NCI-H2196 (cell line): ENCODE measurements around the gene UBAP2.
A peak's percentile ranks its signal among the peaks of the same experiment; 100 is the strongest.

Experiments
- DNase-seq: peaks from one replicate; lab custom pipeline; 2025; ENCODE audit not compliant: unreplicated experiment; lab: John Stamatoyannopoulos, UW

The UBAP2 gene, protein sequence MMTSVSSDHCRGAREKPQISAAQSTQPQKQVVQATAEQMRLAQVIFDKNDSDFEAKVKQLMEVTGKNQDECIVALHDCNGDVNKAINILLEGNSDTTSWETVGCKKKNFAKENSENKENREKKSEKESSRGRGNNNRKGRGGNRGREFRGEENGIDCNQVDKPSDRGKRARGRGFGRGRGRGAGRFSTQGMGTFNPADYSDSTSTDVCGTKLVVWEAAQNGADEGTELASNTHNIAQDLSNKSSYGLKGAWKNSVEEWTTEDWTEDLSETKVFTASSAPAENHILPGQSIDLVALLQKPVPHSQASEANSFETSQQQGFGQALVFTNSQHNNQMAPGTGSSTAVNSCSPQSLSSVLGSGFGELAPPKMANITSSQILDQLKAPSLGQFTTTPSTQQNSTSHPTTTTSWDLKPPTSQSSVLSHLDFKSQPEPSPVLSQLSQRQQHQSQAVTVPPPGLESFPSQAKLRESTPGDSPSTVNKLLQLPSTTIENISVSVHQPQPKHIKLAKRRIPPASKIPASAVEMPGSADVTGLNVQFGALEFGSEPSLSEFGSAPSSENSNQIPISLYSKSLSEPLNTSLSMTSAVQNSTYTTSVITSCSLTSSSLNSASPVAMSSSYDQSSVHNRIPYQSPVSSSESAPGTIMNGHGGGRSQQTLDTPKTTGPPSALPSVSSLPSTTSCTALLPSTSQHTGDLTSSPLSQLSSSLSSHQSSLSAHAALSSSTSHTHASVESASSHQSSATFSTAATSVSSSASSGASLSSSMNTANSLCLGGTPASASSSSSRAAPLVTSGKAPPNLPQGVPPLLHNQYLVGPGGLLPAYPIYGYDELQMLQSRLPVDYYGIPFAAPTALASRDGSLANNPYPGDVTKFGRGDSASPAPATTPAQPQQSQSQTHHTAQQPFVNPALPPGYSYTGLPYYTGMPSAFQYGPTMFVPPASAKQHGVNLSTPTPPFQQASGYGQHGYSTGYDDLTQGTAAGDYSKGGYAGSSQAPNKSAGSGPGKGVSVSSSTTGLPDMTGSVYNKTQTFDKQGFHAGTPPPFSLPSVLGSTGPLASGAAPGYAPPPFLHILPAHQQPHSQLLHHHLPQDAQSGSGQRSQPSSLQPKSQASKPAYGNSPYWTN

DNA sequence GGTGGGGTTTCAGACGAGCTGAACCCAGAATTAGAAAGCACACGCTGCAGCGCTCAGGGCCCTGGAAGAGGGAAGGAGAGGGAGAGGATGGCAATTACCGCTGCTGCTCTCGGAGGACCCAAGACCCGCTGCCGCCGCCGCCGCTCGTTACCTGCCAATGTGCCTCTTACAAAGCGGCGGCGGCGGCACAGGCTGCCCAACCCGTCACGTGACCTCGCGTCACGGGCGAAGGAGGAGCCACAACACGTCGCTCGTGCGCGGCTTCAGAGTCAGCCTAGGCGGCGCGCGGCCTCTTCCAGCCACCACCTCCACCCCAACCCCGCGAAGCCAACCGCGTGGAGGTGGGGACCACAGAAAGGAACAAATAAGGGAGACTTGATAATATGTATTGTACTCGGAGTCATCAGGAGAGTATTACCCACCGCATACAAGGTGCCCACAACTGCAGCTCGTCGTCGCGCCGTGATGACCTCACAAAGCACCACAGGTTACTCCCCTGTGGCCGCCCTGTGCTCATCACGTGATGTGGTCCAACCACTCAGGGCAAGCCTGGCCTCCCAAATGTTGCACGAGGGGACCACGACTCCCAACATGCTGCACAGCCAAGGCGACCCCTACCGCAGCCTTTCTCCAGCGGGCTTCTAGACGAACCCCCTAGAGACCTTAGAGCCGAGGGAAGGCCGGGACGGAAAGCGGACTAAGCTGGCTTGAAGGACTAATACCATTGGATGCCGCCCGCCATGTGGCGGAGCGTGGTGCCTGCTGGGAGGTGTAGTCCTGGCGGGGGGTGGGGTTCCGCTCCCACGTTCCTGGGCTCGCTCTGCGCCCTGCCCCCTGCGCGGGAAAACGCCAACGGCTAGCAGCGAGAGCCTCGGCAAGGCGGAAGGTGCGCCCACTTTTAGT, at the start of gene UBAP2:
Gene UBAP2 (minus strand): TSS at position 161 of the 903 bp plus-strand sequence. CDS start 31,739 bp downstream, outside the sequence.
- DNase-seq = peak; percentile 95

DNA sequence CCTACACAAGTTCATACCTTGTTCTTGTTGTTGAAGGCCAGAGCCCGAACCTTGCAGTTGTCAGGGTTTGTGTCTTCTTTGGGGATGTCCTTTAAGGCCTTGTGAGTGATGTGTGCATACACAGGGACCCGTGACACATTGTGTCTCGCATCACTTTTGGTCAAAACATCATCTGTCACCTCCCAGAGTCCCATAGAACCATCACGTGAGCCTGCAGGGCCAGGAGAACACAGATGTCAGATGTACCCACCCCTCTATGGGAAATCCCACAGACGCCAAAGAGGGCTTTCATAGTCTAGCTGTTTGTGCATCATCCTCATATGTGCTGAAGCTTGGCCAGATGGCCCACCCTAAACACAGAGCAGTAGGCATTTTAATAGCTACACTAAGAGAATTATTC, 49.6 kb upstream of the UBAP2 start:
- no peak for DNase-seq

DNA sequence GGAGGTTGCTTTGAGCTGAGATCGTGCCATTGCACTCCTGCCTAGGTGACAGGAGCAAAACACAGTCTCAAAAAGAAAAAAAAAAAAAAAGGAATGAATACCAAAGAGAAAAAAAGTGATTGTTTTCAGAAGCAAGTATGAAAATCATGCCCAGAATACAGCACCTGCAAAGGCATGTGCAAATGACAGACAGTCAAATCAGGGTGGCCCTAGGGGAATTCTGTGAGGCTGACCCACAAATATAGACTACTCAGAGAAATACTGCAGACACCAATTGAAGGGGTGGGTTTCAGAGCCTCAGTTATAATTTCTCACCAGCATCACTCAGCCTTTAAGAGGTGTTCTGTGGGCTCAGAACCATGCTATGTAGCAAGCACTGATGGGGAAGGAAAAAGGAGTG, 49.2 kb upstream of the UBAP2 start:
- no peak for DNase-seq

DNA sequence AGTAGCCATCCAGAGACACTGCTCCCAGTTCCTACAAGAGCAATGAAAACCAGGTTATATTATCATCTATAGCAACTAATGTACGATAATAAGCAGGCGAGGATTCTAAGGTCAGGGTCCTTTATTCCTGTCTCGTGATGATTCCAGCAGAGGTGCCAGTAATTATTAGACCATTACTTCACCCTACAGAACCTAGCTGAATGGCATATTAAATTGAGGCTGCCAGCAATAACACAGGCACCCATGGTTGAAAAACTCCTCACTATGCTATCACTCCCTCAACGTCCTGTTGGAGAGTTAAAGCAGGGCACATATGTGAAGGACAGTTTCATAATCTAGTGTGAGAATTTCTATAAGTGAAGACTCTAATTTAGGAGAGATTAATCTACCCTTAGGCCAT, 48.1 kb upstream of the UBAP2 start:
- no peak for DNase-seq

DNA sequence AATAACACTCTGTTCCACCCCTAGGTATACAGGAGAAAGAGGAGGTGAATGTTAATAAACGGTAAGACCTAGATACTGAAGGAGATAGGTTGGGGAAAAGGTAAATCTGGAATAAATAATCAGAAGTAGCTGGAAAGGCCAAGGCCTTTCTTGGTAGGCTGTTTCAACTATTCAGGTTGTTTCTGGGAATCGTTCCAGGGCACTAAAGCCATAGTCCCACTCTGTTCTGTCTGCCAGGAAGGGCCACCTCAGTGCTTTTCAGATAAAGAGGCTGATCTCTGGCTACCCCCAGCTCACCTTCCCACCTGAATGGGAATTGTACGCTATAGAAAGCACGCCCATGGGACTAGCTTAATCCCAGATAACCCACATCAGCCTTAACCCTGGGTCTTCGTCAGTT, 44.9 kb upstream of the UBAP2 start:
- DNase-seq = no peak

DNA sequence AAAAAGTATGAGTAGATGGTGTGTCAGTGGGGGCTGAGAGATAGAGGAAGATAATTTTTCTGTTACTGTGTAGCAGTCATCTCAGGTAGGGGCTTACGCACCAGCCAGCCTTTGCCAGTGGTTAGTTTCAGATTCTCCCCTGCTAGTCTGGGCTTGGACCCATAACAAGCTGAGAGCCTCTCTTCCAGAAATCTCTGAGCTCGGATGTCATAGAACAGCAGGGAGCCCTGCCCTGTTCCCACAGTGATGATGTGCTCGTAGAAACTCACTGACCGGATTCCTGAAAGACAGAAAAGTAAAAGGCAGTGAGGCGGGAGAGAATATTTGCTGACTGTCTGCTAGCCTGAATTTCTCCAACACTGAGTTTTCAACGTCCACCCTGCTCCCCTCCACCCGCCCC, 40.6 kb upstream of the UBAP2 start:
- no peak for DNase-seq

DNA sequence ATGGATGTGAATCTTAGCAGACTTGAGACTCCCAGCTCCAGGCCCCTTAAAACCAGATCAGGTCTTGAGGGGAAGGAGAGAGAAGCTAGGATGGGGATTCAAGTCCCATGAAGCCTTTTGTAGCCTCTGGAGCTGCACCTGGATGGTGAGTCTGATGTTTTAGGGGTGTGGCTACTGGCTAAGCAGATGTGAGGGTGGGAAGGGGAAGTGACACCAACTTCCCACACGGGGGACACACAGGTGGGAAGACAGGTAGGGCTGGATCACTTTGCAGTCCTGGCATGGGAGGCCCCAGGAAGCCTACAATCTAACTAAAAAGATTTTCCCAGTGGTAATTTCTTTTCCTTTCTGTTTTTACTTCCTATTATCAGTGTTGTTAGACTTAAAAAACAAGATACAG, 38.7 kb upstream of the UBAP2 start:
- no peak for DNase-seq

DNA sequence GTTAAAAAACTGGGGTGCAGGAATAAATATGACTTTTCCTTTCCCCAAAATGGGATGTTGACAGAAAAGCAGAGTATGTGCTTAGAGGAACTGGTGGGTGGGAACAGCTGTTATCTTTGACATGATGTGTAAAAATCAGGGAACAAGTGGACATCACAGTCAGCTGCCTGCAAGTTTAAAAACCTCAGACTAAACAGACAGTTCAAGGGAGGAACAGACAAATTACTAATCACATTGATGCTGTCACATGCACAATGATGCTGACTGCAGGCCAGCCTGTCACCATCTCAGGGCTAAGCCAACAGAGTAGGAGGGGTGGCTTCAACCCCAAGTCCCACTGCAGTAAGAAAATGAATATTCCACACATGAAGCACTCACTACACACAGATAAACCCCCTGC, 38.2 kb upstream of the UBAP2 start:
- no peak for DNase-seq

DNA sequence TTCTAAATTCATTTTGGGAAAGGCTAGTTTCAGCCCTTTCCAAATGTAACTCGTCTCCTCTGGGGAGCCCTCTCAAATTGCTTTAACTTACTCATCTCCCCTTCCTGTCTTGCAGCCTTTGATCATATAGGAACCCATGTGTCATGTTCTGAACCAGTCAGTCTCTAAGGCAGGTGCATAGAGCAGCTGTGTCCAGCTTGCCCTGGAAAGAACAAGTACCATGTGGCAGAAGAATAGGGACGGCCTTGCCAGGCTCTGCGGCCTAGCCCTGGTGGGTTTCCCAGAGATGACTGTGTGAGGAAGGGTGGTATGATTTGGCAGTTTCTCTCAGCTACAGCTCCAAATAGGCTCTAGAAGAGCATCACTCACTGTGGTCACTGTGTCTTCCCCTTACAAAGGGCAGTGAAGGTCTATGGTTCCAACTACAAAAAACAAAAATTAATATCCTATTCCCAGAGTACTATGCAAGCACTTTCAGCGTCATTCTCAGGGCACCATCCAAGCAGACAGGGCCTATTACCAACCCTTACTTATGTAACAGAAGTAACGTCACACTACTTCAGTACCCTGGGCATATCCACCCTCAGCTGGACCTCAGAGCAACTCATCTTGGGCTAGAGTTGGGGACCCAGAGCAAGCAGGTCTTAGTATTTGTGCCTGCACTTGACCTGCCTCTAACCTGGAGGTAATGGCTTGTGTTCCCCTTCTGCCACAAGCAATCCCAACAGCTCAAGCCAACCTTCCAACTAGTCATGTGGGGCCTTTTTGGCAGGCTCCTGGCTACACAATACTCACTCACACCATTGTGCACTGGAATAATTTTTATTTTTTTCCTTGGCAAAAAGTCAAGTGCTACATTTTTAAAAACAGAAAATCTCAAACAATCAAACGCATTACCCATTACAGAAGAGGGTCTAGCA, 37.2 kb upstream of the UBAP2 start:
- DNase-seq = no peak

DNA sequence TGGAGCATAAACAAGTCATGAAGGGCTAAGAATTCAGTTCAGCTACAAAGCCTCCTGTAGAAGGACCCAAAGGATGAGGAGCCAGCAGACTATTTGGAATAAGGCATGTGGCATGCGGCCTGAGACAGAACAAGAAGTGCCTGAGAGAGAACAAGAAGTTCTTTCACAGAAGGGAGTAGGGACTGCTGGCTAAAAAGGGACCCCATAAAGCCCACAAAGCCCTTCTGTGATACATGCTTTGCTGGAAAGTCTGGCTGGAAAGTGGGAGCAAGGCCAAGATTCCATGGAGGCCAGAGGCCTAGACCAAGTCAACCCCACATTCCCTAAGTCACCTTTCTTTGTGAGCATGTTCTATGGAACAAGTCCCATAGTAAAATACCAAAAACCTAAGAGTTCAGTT, 35.9 kb upstream of the UBAP2 start:
- no peak for DNase-seq

DNA sequence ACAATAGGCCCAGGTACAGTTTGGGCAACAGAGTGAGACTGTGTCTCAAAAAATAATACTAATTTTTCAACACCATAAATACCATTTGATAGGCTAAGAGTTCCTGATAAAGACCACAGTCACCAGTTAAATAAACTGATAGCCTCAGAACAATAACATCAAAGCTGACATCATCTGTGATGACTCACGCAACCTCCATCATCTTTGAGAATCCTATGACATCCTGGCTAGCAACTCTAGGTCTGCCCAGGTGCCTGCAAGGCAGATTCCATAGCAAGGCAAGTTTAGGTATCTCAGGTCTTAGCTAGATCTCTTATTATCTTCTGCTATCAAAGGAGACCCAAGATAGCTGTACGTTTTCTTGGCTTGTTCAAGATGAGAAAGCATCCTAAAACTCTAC, 30.5 kb upstream of the UBAP2 start:
- peak; percentile 26 for DNase-seq

DNA sequence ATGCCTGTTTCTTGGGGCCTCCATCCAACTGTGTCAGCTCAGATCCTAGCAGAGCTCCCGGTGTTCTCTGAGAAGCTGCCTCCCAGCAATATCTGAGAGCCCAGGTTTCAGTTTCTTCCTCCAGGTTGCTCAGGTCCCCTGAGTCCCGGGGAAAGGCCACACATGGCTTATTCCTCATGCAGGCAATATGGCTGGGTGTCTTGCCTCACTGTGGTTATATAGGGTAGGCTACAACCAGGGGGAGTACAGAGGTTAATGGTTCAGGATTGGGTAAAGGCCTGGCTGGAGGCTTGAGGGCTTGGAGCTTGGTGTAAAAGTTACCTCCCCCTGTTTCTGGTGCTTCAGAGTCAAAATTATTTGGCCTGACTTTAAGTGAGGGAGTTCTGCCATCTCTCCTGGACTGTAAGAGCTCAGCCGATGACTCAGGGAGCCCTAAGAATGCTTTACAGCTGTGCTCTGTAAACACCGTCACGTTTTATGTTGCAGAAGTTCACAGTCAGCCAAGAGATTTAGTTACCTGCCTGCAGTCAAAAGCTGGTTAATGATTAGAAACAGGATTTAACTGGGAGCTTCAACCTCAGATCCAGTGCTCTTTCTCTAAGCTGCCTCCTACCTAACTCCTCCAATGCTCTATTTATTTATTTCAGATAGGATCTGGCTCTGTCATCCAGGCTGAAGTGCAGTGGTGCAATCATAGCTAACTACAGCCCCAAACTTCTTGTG, 24.3 kb upstream of the UBAP2 start:
- peak; percentile 64 for DNase-seq

DNA sequence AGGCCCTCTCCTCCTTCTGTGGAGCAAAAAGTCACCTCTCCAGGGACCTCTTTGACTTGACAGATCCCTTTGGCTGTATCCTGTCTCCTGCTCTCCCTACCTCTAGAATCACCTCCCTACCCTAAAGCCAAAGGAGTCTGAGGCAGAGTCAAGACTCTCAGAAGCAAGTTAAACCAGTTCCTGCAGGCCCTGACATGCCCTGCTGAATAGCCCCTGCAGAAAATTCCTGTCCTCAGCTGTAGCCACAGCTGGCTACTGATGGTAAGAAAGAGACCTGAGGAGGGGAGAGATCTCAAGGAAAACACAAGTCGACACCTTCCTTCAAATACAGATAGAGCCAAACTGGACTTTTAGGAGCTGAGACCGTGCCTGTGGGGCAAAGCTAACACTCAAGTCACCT, 23.7 kb upstream of the UBAP2 start:
- DNase-seq = peak; percentile 26

DNA sequence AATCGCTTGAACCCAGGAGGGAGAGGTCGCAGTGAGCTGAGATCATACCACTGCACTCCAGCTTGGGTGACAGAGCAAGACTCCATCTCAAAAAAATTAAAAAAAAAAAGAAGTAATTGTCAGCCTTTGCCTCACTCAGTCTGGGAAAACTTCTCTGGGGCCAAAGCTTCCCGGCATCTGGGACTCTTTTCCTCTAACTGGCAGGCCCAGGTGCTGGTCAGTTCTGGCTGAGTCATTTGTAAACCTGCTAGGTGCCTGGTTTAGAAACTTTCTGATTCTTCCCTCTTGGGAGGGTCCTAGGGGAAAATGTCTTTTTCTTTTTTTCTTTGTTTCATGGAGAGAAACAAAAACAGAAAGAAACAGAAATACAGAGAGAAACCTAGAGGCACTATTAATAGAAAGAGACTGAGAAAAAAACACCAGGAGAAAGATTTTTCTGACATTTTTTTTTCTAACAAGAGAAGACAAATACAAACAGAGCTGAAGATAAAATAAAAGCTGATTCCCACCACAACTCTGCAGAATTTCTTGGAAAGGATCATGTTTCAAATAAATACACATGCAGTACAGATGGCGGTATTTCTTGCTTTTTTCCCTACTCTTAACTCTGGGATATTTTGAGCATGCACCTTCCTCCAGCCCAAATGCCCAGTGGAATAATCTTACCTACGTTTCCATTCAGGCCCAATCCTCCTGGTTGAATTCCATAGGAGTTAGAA, 22.1 kb upstream of the UBAP2 start:
- DNase-seq = no peak

DNA sequence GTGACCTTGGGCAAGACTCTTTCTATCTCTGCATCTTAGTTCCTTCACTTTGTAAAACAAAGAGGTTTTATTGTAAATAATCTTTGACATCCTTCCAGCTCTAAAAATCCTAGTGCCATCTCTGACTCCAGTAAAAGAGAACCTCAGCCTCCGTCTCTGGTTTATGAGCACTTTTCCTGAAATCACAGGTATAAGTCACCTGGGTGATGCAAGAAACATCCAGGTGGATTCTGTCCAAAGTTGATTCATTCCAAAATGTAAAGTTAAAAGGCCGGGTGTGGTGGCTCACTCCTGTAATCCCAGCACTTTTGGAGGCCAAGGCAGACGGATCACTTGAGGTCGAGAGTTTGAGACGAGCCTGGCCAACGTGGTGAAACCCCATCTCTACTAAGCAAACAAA, 21.1 kb upstream of the UBAP2 start:
- DNase-seq = no peak

DNA sequence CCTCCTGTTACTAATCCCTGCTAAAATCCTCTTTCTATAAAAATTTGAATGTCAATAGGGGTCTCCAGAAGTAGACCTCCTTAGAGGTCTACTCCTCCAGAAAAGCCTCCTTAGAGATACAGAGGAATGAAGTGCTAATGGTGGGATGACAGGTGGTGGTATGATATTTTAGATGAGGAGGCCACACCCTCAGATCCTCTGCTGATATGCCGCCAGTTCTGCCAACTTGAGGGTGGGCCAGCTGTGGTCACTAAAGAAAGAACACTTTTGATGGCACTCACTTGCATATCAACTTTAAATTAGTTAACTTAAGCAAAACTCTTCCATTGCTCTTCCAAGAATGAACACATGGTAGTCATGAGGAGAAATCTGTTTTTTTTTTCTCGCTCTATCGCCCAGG, 16.9 kb upstream of the UBAP2 start:
- no peak for DNase-seq

DNA sequence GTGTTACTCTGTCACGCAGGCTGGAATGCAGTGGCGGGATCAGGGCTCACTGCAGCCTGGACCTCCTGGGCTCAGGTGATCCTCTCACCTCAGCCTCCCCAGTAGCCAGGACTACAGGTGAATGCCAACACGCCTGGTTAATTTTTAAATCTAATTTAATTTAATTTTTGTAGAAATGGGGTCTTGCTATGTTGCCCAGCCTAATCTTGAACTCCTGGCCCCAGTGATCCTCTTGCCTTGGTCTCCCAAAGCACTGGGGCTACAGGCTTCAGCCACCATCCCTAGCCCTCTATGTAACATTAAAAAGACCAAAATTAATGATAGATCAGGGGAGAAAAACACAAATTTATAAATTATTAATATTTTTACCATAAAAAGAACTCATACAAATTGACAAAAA, 11.3 kb upstream of the UBAP2 start:
- no peak for DNase-seq

DNA sequence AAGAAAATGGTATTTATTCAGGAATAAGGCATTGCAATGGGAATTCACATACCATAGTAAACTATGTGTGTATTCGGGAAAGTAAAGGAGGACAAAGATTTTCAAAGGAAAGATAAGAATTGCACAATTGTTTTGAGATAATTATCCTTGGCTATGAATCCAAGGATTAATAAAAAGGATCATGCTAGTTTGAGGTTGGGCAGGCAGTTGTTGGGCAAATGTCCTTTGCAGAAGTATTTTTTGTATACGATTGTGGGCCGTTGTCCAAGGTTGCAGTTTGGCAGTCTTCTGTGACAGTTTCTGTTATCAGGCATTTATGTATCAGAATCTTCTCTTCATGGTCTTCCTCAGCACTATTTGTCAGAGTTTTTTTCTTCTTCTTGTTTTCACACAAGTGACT, 10.6 kb upstream of the UBAP2 start:
- no peak for DNase-seq
